K562 (cell line): ENCODE measurements around the gene RBL1. TPM values are rescaled to one million over a fixed set of nuclear protein-coding genes. Genes with fewer than 3 reads are reported as not detected.

Experiments
- ARID4B ChIP-seq: sonication (generic); formaldehyde crosslinking; IDR thresholded peaks from 2 replicates; pipeline ENCODE4 v1.8.0; 2022; ENCODE audit warnings: mild to moderate bottlenecking, missing genetic modification reagents
- CTBP1 ChIP-seq: fragments of 450-650 bp; IDR thresholded peaks from 2 replicates; pipeline ENCODE4 v1.6.1; 2016; ENCODE audit warnings: borderline replicate concordance
- EGR1 ChIP-seq: fragments of 450-650 bp; conservative IDR thresholded peaks from 2 replicates; pipeline ENCODE4 v1.6.1; 2017; ENCODE audit warnings: mild to moderate bottlenecking
- HEY1 ChIP-seq: fragments of 250-450 bp; sonication (Bioruptor Pico); IDR thresholded peaks from 2 replicates; pipeline ENCODE4 v1.5.0; 2020; ENCODE audit warnings: mild to moderate bottlenecking, moderate library complexity, borderline replicate concordance
- KAT7 ChIP-seq: sonication (generic); formaldehyde crosslinking; IDR thresholded peaks from 2 replicates; pipeline ENCODE4 v1.8.0; 2022; ENCODE audit warnings: missing genetic modification reagents, mild to moderate bottlenecking, borderline replicate concordance
- KHSRP ChIP-seq: fragments of 450-650 bp; IDR thresholded peaks from 2 replicates; pipeline ENCODE4 v1.6.1; 2017
- SPI1 ChIP-seq: IDR thresholded peaks from 2 replicates; pipeline ENCODE4 v1.6.1; 2011; ENCODE audit warnings: low read depth, low read length, control low read depth, borderline replicate concordance
- USF2 ChIP-seq: sonication (generic); formaldehyde crosslinking; IDR thresholded peaks from 2 replicates; pipeline ENCODE4 v1.5.0; 2020; ENCODE audit warnings: missing genetic modification reagents
- ZNF347 ChIP-seq: fragments of 450-650 bp; formaldehyde crosslinking; IDR thresholded peaks from 2 replicates; pipeline ENCODE4 v1.4.0; 2020; ENCODE audit warnings: low read depth, mild to moderate bottlenecking, moderate library complexity
- ZNF77 ChIP-seq: fragments of 250-450 bp; sonication (Bioruptor Pico); IDR thresholded peaks from 2 replicates; pipeline ENCODE4 v1.5.0; 2020
- polyA plus RNA-seq, 8 experiments: library from polyadenylated mRNA; depleted of rRNA in 4 of 8; stranded (reverse) in 5 of 8; unstranded in 3 of 8; fragments of >200 nt; fragmentation: Nextera tagmentation in 2 of 8; fragmentation: Illumina TruSeq in 1 of 8; extraction: Ambion mirVana in 2 of 8; extraction: Trizol in 1 of 8; gene quantifications; 2 replicates each; pipeline versions ENCODE4 v1.2.1 to v1.2.3, GENCODE V29; 2011 to 2014; ENCODE audit warnings: inconsistent platforms in 1 of 8, missing spikeins in 1 of 8
- total RNA-seq, 7 experiments: library from RNA; depleted of rRNA in 6 of 7; stranded (reverse); fragments of >200 nt in 6 of 7; fragmentation: Illumina TruSeq in 2 of 7; extraction: Trizol in 2 of 7; gene quantifications; 2 replicates each; pipeline versions ENCODE4 v1.2.1 to v1.2.3, GENCODE V29; 2011 to 2021; ENCODE audit warnings: low replicate concordance in 1 of 7
- TF ChIP-seq, protein P1 (sequence below): fragments of 450-650 bp; IDR thresholded peaks from 2 replicates; pipeline ENCODE4 v1.6.1; 2016; ENCODE audit warnings: mild to moderate bottlenecking, moderate library complexity

Gene RBL1
- total and polyA plus RNA-seq, 9 of the 15 experiments (the other 6 are each of a cell fraction or from before 2014, with no cell fraction given): 4.0 to 25.9 (median 15.6) TPM

GRCh38 chr20:36951198-36951978 lies 144.4 kb downstream of the RBL1 start, which contains the start of gene SAMHD1 (continued):
- TF ChIP-seq ARID4B (CRISPR knock-in tag): no peak; the same call in 1 of the 2 replicates
- no peak for TF ChIP-seq ZNF347
- TF ChIP-seq USF2 (CRISPR knock-in tag): no peak
- TF ChIP-seq, protein P1, sequence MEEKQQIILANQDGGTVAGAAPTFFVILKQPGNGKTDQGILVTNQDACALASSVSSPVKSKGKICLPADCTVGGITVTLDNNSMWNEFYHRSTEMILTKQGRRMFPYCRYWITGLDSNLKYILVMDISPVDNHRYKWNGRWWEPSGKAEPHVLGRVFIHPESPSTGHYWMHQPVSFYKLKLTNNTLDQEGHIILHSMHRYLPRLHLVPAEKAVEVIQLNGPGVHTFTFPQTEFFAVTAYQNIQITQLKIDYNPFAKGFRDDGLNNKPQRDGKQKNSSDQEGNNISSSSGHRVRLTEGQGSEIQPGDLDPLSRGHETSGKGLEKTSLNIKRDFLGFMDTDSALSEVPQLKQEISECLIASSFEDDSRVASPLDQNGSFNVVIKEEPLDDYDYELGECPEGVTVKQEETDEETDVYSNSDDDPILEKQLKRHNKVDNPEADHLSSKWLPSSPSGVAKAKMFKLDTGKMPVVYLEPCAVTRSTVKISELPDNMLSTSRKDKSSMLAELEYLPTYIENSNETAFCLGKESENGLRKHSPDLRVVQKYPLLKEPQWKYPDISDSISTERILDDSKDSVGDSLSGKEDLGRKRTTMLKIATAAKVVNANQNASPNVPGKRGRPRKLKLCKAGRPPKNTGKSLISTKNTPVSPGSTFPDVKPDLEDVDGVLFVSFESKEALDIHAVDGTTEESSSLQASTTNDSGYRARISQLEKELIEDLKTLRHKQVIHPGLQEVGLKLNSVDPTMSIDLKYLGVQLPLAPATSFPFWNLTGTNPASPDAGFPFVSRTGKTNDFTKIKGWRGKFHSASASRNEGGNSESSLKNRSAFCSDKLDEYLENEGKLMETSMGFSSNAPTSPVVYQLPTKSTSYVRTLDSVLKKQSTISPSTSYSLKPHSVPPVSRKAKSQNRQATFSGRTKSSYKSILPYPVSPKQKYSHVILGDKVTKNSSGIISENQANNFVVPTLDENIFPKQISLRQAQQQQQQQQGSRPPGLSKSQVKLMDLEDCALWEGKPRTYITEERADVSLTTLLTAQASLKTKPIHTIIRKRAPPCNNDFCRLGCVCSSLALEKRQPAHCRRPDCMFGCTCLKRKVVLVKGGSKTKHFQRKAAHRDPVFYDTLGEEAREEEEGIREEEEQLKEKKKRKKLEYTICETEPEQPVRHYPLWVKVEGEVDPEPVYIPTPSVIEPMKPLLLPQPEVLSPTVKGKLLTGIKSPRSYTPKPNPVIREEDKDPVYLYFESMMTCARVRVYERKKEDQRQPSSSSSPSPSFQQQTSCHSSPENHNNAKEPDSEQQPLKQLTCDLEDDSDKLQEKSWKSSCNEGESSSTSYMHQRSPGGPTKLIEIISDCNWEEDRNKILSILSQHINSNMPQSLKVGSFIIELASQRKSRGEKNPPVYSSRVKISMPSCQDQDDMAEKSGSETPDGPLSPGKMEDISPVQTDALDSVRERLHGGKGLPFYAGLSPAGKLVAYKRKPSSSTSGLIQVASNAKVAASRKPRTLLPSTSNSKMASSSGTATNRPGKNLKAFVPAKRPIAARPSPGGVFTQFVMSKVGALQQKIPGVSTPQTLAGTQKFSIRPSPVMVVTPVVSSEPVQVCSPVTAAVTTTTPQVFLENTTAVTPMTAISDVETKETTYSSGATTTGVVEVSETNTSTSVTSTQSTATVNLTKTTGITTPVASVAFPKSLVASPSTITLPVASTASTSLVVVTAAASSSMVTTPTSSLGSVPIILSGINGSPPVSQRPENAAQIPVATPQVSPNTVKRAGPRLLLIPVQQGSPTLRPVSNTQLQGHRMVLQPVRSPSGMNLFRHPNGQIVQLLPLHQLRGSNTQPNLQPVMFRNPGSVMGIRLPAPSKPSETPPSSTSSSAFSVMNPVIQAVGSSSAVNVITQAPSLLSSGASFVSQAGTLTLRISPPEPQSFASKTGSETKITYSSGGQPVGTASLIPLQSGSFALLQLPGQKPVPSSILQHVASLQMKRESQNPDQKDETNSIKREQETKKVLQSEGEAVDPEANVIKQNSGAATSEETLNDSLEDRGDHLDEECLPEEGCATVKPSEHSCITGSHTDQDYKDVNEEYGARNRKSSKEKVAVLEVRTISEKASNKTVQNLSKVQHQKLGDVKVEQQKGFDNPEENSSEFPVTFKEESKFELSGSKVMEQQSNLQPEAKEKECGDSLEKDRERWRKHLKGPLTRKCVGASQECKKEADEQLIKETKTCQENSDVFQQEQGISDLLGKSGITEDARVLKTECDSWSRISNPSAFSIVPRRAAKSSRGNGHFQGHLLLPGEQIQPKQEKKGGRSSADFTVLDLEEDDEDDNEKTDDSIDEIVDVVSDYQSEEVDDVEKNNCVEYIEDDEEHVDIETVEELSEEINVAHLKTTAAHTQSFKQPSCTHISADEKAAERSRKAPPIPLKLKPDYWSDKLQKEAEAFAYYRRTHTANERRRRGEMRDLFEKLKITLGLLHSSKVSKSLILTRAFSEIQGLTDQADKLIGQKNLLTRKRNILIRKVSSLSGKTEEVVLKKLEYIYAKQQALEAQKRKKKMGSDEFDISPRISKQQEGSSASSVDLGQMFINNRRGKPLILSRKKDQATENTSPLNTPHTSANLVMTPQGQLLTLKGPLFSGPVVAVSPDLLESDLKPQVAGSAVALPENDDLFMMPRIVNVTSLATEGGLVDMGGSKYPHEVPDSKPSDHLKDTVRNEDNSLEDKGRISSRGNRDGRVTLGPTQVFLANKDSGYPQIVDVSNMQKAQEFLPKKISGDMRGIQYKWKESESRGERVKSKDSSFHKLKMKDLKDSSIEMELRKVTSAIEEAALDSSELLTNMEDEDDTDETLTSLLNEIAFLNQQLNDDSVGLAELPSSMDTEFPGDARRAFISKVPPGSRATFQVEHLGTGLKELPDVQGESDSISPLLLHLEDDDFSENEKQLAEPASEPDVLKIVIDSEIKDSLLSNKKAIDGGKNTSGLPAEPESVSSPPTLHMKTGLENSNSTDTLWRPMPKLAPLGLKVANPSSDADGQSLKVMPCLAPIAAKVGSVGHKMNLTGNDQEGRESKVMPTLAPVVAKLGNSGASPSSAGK: peak; percentile 69
- no peak for TF ChIP-seq HEY1 (CRISPR knock-in tag)
- 0 out of 2 replicates have a peak, but pooled peaks have one; percentile 16 for TF ChIP-seq EGR1
- 0 out of 2 replicates have a peak, but pooled peaks have one; percentile 4 for TF ChIP-seq SPI1
- TF ChIP-seq KAT7 (CRISPR knock-in tag): peak; percentile 40; the same call in 1 of the 2 replicates
- peak; percentile 45; the same call in 1 of the 2 replicates for TF ChIP-seq CTBP1
- TF ChIP-seq KHSRP: no peak
- TF ChIP-seq ZNF77 (CRISPR knock-in tag): no peak
